ENCODE results near the gene PSG3. TPM values are rescaled to one million over a fixed set of nuclear protein-coding genes. Genes with fewer than 3 reads are reported as not detected.
"Not testable (repeated sequence)": the region's sequence is repeated elsewhere in the genome, so short reads cannot be mapped to it uniquely, and the experiment has no call there.

The PSG3 gene
- total RNA-seq, 2 donors from 2014 or later: not detected

- H3K36me3 ChIP-seq: no peaks in the 10 kb centered on the region
- DNase-seq (ENCODE audit: low spot score) (no peak), ATAC-seq (ENCODE audit: insufficient number of reproducible peaks, low FRiP score, low read depth) (no peak)
These were observed 22.5 kb upstream of the PSG3 start for GRCh38 chr19:42762789-42763188.

DNA sequence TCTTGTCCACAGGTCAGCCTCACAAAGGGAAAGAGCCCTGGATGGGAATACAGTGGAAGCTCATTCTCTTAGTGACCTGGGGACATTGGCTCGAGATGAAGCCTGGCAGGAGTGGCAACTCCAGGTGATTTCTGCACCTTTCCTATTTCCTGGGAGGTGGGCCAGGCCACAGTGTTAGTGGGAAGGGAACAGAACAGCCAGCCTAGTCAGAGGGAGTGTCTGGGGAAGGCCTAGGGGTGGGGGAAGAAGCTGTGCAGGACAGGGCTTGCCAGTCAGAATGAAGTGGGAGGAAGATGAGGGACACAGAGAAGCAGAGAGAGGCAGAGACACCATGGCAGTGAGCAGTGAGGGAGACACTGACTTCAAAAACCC lies 21.6 kb upstream of the PSG3 start:
- not testable (repeated sequence) for H3K9me3 ChIP-seq; H3K4me3 ChIP-seq; H3K4me1 ChIP-seq (ENCODE audit: control insufficient read depth in 1 of 2, low read depth in 2 of 2); H3K27ac ChIP-seq; H3K27me3 ChIP-seq (replicated peaks; ENCODE audit: insufficient read depth); H3K36me3 ChIP-seq; ATAC-seq (ENCODE audit: insufficient number of reproducible peaks, low FRiP score, low read depth); DNase-seq (ENCODE audit: low spot score)

More at GRCh38 chr19:42762789-42763188, 22.5 kb upstream of the PSG3 start:
- Histone ChIP-seq H3K27ac (no peak overlapping the region), H3K27me3 (replicated peaks; ENCODE audit: insufficient read depth) (no peaks in the 10 kb centered on the region), H3K9me3 (no peaks in the 10 kb centered on the region), H3K4me1 (ENCODE audit: control insufficient read depth in 1 of 2, low read depth in 2 of 2) (no peaks in the 10 kb centered on the region), H3K4me3 (no peak overlapping the region)
- TF ChIP-seq CTCF (IDR thresholded peaks at IDR 0.05): no peak

- not testable (repeated sequence) for DNase-seq (ENCODE audit: low spot score); H3K27me3 ChIP-seq (replicated peaks; ENCODE audit: insufficient read depth); H3K36me3 ChIP-seq; ATAC-seq (ENCODE audit: insufficient number of reproducible peaks, low FRiP score, low read depth); H3K4me1 ChIP-seq (ENCODE audit: control insufficient read depth in 1 of 2, low read depth in 2 of 2); H3K4me3 ChIP-seq; H3K27ac ChIP-seq; H3K9me3 ChIP-seq
These were observed 21.0 kb upstream of the PSG3 start for GRCh38 chr19:42760954-42761923.

- H3K9me3 ChIP-seq; ATAC-seq (ENCODE audit: insufficient number of reproducible peaks, low FRiP score, low read depth); H3K4me1 ChIP-seq (ENCODE audit: control insufficient read depth in 1 of 2, low read depth in 2 of 2); H3K4me3 ChIP-seq; H3K27me3 ChIP-seq (replicated peaks; ENCODE audit: insufficient read depth); DNase-seq (ENCODE audit: low spot score); H3K27ac ChIP-seq; H3K36me3 ChIP-seq: not testable (repeated sequence)
These were observed 18.4 kb upstream of the PSG3 start for GRCh38 chr19:42758667-42759066.

DNA sequence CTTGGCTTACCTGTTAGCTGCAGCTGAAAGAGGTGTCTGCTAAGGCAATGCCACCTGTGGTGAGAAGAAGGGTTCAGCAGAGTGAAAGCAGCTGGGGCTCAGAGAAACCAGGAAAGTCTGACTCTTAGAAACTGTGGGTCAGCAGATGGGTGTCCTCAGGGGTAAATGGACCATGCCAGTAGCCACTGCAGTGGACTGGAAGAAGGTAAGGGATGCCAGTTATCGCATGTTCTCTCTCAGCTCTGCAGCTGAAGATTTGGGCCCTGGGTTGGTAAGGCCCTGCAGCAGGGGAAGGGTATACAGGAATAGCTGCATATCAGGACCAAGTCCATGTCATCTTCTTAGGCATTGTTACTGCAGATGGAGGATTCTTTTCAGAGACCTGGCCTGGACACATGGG lies 12.0 kb upstream of the PSG3 start:
- H3K27me3 ChIP-seq (replicated peaks; ENCODE audit: insufficient read depth); DNase-seq (ENCODE audit: low spot score); H3K4me1 ChIP-seq (ENCODE audit: control insufficient read depth in 1 of 2, low read depth in 2 of 2); H3K27ac ChIP-seq; H3K4me3 ChIP-seq; H3K36me3 ChIP-seq; H3K9me3 ChIP-seq; ATAC-seq (ENCODE audit: insufficient number of reproducible peaks, low FRiP score, low read depth): not testable (repeated sequence)

DNA sequence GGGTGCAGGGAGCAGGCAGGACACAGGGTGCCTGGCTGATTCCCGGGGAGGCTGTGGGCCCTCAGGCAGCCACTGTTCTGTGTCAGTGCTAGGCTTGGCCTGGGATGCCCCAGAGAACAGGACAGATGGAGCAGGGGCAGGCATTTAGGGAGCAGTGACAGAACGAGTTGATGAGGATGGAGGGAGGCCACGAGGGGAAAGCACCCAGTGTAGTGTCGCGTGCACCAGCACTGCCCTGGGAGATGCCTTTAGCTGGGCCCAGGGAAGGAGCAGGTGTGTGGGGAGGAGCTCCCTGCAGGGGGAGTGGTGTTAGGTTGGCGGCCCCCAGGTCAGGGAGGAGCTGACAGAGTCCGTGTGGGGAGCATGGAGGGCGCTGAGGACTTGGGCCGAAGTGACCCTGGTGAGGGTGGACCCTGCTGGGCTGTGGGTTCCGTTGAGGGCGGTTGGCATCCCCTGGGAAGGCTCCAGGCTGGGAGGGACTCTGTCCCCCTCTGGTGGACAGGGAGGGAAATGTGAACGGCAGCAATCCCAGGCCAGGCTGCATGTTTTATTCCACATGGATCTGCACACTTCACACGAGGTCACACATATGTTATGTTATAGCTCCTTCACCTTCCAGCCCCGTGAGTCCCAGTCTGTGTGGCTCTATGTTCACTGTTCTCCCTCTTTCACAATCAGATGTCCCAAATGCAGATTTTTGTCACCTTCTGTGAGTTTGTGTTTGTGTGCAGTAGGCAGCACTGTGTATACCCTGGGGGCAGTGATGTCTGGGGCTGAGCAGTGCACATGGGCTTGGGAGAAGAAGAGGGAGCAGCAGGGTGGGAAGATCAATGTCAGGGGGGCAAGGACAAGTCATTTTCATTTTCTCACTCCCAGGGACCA lies 1.7 kb upstream of the PSG3 start:
- DNase-seq (ENCODE audit: low spot score); H3K36me3 ChIP-seq; H3K4me3 ChIP-seq; H3K27ac ChIP-seq; H3K4me1 ChIP-seq (ENCODE audit: control insufficient read depth in 1 of 2, low read depth in 2 of 2); H3K9me3 ChIP-seq; ATAC-seq (ENCODE audit: insufficient number of reproducible peaks, low FRiP score, low read depth); H3K27me3 ChIP-seq (replicated peaks; ENCODE audit: insufficient read depth): not testable (repeated sequence)

DNA sequence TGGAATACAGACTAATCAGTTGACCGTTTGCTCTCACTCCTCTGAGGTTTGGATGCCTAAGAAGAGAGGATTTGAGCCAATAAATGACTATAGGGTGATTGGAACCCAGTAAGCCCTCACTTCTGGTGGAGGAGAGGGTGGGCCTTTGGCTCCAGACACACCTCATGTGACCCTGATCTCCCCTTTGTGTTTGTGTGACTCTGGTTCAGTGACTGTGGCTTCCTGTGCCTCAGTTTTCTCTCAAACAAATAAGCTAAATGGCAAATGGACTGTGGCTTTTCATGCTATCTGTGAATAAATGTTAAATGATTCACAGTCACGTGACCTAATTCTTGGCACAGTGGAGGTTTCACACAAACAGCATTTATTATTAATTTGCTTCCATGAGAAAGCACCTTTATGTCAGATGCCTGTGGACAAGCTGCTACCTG lies 2.7 kb downstream of the PSG3 start:
- H3K4me1 ChIP-seq (ENCODE audit: control insufficient read depth in 1 of 2, low read depth in 2 of 2); DNase-seq (ENCODE audit: low spot score); ATAC-seq (ENCODE audit: insufficient number of reproducible peaks, low FRiP score, low read depth); H3K27ac ChIP-seq; H3K36me3 ChIP-seq; H3K27me3 ChIP-seq (replicated peaks; ENCODE audit: insufficient read depth); H3K4me3 ChIP-seq; H3K9me3 ChIP-seq: not testable (repeated sequence)

DNA sequence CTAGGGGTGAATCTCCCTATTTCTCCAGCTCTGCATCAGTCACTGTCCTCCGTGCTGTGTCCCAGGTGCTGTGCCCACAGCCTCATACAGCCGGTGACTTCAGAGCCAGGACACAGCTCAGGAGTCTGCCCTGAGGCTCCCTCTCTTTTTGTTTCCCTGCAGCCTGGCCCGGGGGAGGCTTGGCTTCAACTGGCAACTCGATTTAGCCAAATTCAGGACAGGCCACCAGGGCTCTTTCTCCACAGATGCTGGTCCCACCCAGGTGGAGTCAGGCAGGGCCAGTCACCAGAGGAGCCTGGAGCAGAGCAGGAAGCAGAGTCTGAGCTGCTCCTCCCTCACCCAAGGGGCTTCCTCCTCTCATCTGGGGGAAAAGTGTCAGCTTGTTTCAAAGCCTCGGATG lies 11.9 kb downstream of the PSG3 start:
- not testable (repeated sequence) for H3K27ac ChIP-seq; H3K9me3 ChIP-seq; DNase-seq (ENCODE audit: low spot score); H3K4me1 ChIP-seq (ENCODE audit: control insufficient read depth in 1 of 2, low read depth in 2 of 2); H3K4me3 ChIP-seq; ATAC-seq (ENCODE audit: insufficient number of reproducible peaks, low FRiP score, low read depth); H3K27me3 ChIP-seq (replicated peaks; ENCODE audit: insufficient read depth); H3K36me3 ChIP-seq

GRCh38 chr19:42714000-42714399 lies 26.3 kb downstream of the PSG3 start:
- H3K27ac ChIP-seq: not testable (repeated sequence)

GRCh38 chr19:42712753-42713152 lies 27.5 kb downstream of the PSG3 start:
- not testable (repeated sequence) for H3K4me1 ChIP-seq (ENCODE audit: control insufficient read depth in 1 of 2, low read depth in 2 of 2); H3K27ac ChIP-seq; H3K27me3 ChIP-seq (replicated peaks; ENCODE audit: insufficient read depth); H3K4me3 ChIP-seq; H3K9me3 ChIP-seq; ATAC-seq (ENCODE audit: insufficient number of reproducible peaks, low FRiP score, low read depth); DNase-seq (ENCODE audit: low spot score); H3K36me3 ChIP-seq

More at GRCh38 chr19:42714000-42714399, 26.3 kb downstream of the PSG3 start:
- H3K9me3 ChIP-seq; H3K27me3 ChIP-seq (replicated peaks; ENCODE audit: insufficient read depth); H3K36me3 ChIP-seq; DNase-seq (ENCODE audit: low spot score); H3K4me3 ChIP-seq; ATAC-seq (ENCODE audit: insufficient number of reproducible peaks, low FRiP score, low read depth); H3K4me1 ChIP-seq (ENCODE audit: control insufficient read depth in 1 of 2, low read depth in 2 of 2): not testable (repeated sequence)

DNA sequence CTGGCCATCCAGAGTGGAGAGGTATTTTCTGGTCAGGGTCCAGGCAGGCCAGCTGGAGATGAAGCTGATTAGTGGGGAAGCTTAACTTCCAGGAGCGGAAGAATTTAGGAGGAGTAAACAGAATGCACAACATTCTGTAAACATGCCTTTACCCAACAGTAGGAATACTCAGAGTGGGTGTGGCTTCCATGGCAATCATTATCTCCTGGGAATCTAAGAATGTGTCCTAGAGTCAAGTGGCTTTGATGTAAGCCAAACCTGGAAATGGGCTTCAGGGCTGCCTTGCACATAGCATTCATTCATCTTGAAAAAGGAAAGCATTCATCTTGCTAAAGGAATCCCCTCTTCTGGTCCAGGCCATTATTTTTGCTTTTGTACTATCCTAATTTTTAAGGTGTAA lies 29.3 kb downstream of the PSG3 start:
- not testable (repeated sequence) for H3K9me3 ChIP-seq; H3K27ac ChIP-seq; DNase-seq (ENCODE audit: low spot score); H3K27me3 ChIP-seq (replicated peaks; ENCODE audit: insufficient read depth); H3K4me1 ChIP-seq (ENCODE audit: control insufficient read depth in 1 of 2, low read depth in 2 of 2); ATAC-seq (ENCODE audit: insufficient number of reproducible peaks, low FRiP score, low read depth); H3K36me3 ChIP-seq; H3K4me3 ChIP-seq
